HG02798 (cell line): ENCODE measurements around the gene ERO1A.

Experiments used
- ATAC-seq: cut with Tn5 transposase; IDR thresholded peaks from one replicate; pipeline ENCODE4 v1.9.1; 2021; ENCODE audit warnings: mild to moderate bottlenecking; ENCODE audit not compliant: unreplicated experiment, poor library complexity

ERO1A gene

DNA sequence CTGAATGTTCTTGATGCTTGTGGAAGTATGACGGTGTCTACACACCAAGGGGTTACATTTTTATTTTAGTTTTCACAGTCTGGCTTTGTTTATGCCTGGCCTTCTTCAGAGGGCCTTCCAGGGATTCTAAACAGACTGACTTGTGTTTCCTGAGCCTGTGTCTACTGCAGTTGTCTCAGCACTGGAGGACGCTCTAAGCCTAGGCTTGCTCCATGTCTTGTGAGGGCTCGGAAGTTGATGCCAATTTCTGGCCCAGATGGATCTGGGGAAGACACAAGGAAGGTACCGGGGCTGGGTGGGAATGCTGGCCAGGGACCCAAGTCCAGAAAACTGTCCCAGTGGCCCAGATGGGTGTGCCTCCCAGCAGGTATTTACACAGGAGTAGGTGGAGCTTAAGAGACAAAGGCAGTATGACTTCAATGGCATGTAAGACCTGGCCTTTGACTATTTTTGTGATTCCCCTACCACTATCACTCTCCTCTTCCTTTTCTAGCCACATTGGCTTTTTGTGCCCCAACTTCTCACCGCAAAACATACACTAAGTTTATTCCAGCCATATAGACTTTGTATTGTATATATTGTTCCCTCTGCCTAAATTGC, 85.8 kb downstream of the ERO1A start:
- no peak for ATAC-seq

DNA sequence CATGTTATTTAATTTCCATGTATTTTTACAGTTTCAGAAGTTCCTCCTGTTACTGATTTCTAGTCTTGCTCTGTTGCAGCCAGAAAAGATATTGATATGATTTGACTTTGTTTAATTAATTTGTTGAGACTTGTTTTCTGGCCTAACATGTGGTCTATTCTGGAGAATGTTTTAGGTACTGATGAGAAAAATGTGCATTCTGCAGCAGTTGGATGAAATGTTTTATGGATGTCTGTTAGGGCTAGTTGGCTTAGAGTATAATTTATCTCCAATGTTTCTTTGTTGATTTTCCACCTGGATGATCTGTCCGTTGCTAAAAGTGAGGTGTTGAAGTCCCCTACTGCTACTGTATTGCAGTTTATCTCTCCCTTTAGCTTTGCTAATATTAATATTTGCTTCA, 88.3 kb downstream of the ERO1A start:
- no peak for ATAC-seq

DNA sequence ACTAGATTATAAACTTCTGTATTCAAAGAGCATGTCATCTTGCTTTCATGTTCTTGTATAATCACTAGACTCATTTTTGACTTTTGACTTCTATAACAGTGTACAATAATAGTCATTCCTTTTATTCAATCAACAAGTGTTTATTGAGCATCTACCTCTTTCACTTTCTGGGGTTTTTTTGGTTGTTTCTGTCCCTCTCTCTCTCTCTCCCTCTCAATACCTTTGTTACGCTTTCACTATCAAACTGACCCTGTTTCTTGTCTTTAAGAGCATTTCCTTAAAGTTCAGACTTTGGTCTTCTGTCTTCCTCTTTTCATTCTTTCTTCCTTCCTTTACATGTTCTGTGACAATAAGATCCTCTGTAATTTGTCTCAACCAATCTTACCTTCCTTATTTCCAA, 93.2 kb downstream of the ERO1A start:
- ATAC-seq = no peak

- no peak for ATAC-seq
Observed at GRCh38 chr14:52599974-52600373, 95.4 kb downstream of the ERO1A start.

GRCh38 chr14:52598568-52598967, 96.8 kb downstream of the ERO1A start:
- ATAC-seq = no peak

GRCh38 chr14:52596861-52597260, 98.5 kb downstream of the ERO1A start:
- ATAC-seq = no peak

GRCh38 chr14:52596320-52596719, 99.0 kb downstream of the ERO1A start:
- no peak for ATAC-seq

DNA sequence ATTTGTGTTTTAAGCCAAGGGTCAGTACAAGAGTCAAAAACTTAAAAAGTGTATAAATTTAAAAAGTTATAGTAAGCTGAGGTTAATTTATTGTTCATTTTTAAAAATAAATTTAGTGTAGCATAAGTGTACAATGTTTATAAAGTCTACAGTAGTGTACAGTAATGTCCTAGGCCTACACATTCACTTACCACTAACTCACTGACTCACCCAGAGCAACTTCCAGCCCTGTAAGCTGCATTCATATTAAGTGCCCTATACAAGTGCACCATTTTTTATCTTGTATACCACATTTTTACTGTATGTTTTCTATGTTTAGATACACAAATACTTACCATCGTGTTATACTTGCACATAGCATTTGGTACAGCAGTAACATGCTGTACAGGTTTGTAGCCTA, 105.0 kb downstream of the ERO1A start:
- no peak for ATAC-seq
